NCI-H1417 (cell line): ENCODE results near the gene CEBPG.

ENCODE experiments used
- DNase-seq, 3 experiments: peaks; one replicate each; lab custom pipeline; 2025; lab: John Stamatoyannopoulos, UW

CEBPG gene

GRCh38 chr19:33394723-33395560 lies 21.4 kb downstream of the CEBPG start:
- DNase-seq, result no peak

- DNase-seq, result no peak
Observed at GRCh38 chr19:33395561-33396550, 22.3 kb downstream of the CEBPG start.

GRCh38 chr19:33396701-33397535 lies 23.4 kb downstream of the CEBPG start:
- no peak for DNase-seq

- no peak for DNase-seq
Observed at GRCh38 chr19:33397536-33398360, 24.2 kb downstream of the CEBPG start.

- DNase-seq, result no peak
Observed at GRCh38 chr19:33398361-33399060, 25.0 kb downstream of the CEBPG start.

GRCh38 chr19:33399081-33399744 lies 25.7 kb downstream of the CEBPG start:
- DNase-seq, result no peak

GRCh38 chr19:33399745-33400681 lies 26.5 kb downstream of the CEBPG start:
- no peak for DNase-seq

- no peak for DNase-seq
Observed at GRCh38 chr19:33400856-33401682, 27.6 kb downstream of the CEBPG start.

- DNase-seq, result no peak
Observed at GRCh38 chr19:33401683-33402420, 28.3 kb downstream of the CEBPG start.

GRCh38 chr19:33402421-33403220 lies 29.1 kb downstream of the CEBPG start:
- DNase-seq, result no peak

GRCh38 chr19:33403221-33403972 lies 29.9 kb downstream of the CEBPG start:
- DNase-seq, result no peak

- DNase-seq, result no peak
Observed at GRCh38 chr19:33403973-33404304, 30.4 kb downstream of the CEBPG start.

- no peak for DNase-seq
Observed at GRCh38 chr19:33404506-33405253, 31.2 kb downstream of the CEBPG start.

GRCh38 chr19:33405254-33405552 lies 31.7 kb downstream of the CEBPG start:
- no peak for DNase-seq
